ENCODE results near the gene EPHA6. TPM values are rescaled to one million over a fixed set of nuclear protein-coding genes. Genes with fewer than 3 reads are reported as not detected.
"Not testable (repeated sequence)": the region's sequence is repeated elsewhere in the genome, so short reads cannot be mapped to it uniquely, and the experiment has no call there.

EPHA6 gene
- polyA plus RNA-seq, 5 donors = 0.27 to 0.75 (median 0.34) TPM

DNA sequence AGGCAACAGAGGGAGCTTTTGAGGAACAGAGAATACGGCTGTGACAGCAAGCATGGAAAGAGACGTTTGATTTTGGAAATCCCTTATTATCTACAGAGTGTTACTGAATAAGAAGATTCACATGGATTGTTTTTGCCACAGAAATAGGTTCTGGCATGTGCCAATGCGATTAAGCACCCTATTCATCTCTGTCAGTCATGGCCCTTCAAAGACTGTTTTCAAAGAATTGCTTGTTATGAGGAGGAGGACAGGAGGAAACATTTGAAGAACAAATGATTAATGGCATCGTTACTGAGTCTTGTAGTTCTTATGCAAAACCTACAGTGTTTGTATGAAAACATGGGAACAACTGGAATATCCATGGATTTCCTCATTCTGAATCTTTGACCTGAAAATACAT is 86.2 kb downstream of the EPHA6 start:
- no peak for DNase-seq

DNA sequence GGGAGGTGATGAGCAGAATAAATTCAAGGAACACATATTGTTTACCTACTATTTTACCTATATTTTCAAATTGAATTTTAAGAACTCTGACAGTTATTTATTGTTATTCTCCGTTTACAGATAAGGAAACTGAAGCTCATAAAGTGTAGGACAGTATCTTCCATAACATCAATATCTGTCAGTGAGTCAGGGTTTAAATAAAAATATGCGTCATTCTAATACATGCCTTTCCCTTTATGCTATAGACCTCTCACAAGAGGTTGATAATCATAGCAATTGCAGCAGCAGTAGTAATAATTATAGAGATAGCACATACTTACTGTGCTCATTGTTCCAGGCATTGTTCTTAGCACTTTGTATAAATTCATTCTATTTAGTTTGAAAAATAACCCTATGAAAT is 101.1 kb downstream of the EPHA6 start:
- no peak for DNase-seq

DNA sequence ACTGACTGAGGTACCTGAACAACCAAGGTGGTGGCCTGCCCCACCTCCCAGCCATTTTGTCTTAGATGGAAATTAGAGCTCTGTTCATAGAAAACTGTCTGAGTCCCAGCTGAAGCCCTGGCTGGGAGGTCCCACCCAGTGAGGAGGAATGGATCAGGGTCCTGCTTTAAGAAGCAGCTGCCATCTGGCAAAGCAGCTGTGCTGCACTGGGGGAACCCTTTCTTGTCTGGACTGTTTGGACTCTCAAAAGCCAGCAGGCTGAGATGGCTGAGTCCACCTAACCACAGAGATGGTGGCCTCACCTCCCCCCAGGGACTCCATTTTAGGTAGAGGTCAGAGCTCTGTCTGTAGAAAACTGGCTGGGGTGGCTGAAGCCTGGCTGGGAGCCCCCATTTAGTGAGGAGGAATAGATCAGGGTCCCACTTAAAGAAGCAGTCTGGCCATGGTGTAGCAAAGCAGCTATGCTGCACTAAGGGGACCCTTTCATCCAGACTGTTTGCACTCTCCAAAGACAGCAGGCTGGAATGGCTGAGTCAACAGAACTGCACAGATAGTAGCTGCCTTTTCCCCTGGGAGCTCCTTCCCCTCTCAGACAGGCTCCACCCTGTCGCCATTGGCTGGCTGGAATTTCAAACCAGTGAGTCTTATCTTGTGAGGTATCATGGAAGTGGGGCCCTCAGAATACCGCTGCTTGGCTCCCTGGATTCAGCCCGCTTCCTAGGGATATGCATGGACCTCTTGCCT is 116.9 kb downstream of the EPHA6 start:
- DNase-seq = no peak

GRCh38 chr3:96942131-96942530 is 127.7 kb downstream of the EPHA6 start:
- DNase-seq = not testable (repeated sequence)

- DNase-seq = no peak
Measured at GRCh38 chr3:96958856-96959255, 144.5 kb downstream of the EPHA6 start.

DNA sequence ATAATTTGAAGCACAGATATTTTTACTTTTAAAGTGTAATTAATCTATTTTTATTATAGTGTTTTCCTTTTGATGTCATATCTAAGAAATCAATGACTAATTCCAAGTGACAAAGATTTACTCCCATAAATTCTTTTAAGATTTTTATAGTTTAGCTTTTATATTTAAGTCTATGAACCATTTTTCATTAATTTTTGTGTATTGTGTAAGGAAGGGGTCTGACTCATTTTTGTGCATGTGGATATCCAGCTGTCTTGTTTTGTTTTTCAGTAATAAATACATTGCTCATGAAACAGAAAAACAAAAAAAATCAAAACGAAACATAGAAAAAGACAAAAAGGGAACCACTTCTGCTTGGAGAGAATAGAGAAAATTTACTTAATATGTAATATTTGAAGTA is 145.1 kb downstream of the EPHA6 start:
- DNase-seq = no peak

DNA sequence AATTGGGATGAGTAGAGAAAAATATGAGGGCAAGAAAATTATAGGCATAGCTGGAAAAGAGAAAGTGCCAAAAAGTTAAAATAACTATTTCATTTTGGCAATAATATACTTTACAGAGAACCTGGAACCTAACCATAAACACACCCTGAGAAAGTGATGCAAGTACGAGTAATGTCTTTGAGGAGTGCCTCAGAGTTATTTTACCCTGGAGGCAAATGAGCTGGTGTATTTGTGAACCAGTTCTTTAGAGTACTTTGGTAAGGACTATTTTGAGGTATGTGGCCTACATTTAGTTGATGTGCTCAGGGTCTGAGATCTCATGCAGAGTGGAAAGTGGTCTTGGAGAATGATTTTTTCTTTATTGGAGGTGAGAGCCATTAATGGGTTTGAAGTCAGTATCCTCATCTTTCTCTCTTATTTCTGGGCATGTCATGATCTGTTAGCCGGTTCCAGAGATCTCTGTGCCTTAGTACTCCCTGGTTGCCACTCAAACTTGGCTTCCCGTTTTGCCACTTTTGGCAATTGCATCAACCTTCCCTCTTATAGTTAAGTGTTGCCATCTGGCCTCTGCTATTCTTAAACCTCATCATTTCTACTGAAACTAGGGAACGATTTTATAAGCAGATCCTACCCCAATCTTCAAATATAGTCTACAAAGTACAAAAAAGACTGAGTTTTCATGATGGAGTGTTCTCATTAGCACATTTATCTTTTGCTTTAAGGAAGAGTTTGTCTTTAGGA is 145.7 kb downstream of the EPHA6 start:
- no peak for DNase-seq

DNA sequence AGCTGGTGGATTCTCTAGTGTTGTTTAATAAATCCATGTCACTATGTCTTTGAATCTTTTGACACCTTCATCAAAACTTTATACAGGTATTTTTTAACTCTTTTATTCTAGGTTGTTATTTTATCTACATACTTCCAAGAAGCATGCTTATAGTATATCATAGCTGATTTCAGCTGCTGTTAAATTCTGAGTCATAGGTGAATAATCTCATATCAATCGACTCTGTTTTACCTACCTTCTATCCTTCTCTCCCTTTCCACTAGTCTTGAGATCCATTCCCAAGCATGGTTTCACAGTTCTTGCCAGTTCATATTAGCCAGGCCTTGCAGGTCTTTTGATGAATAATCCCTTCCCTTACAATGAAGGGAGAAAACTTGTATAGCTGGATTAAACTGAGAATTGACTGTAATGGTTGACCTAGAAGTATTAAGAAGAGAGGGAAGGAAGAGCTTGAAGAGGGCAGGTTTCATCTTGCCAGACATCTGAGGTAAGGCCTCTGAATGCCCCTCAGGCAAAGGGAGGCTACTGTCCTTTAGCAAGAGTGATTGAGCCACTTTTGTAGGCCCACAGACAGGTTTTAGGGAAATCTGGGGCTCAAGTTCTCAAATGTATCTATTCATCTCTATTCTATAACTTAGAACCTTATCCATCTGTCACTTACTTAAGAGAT is 146.4 kb downstream of the EPHA6 start:
- DNase-seq = no peak

- no peak for DNase-seq
Measured at GRCh38 chr3:96961576-96961975, 147.2 kb downstream of the EPHA6 start.

DNA sequence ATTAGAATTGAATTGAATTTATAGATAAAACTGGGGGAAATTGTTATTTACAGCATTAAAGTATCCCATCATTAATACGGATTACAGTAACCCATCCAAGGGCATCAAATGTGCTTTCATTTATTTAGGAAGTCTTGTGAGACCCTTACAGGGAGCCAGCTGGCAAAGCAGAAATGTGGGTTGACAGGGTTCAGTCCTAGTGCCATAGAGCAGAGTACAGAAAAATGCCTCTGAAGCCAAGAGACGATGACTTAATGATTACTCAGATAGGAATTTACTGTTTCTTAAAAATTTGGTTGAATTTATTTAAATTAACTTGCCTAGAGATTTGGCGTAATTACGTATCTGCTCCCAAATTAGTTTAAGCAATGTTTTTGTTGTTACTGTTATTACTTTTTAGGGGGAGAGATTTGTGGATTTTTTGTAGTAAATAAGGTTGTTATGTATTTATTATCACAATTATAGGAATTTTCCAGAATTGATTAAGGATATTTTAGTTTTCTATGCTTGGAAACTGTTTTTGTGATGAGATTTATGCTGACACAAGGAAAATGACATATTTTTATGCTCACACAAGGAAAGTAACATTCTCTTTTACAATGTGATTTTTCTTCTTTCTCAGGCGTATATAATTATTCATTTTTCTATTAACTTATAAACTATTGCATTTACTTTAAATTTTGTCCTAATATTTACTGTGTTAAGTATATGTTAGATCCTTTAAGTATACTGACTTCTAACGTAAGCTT is 152.0 kb downstream of the EPHA6 start:
- no peak for DNase-seq

GRCh38 chr3:96970211-96970610 is 155.8 kb downstream of the EPHA6 start:
- no peak for DNase-seq

GRCh38 chr3:96977671-96978070 is 163.3 kb downstream of the EPHA6 start:
- no peak for DNase-seq

GRCh38 chr3:96983716-96984115 is 169.3 kb downstream of the EPHA6 start:
- not testable (repeated sequence) for DNase-seq

DNA sequence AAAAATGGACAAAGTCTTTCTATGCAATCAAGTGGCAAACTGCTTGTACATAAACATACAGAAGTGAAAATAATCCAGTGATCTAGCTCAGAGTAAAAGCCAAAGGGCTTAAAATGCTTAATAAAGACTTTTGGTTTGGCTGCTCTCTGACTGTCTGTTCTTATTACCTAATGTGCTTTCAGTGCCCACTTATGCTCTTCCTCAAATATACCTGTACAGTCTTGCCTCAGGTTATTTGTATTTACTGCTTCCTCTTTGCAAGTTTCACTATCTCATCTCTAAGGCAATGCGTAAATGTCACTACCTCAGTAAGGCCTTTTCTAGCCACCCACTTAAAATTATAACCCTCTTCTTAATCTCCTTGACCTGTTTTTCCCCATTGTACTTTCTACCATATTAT is 171.8 kb downstream of the EPHA6 start:
- no peak for DNase-seq

- DNase-seq = no peak
Measured at GRCh38 chr3:96991231-96991630, 176.8 kb downstream of the EPHA6 start.

DNA sequence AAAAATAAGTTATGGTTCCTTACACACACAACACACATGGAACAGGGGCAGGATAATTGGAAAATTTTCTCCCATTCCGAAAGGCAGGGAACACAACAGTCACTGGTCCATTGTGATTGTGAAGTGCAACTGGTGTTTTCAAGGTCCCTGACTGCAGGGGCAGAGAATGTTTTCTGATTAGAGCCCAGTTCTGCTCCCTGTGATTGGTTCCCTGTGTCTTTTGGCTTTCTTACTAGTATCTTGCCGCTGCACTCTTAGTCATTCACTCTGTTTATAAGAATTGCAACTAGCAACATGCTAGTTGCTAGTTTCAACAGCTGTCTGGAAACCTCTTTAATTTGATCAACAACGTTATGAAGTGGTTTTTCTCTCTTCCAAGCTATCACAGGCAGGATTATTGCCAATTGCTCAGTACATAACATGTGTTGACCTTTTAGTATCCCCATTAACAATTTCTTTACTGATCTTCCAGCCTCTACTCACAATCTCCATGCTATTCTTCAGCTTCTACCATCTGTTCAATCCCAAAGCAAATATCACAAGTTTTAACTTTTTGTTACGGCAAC is 177.5 kb downstream of the EPHA6 start:
- peak in 1 of 2 donors; percentile 15 for DNase-seq

- no peak for DNase-seq
Measured at GRCh38 chr3:96994988-96995387, 180.6 kb downstream of the EPHA6 start.

GRCh38 chr3:96996009-96996408 is 181.6 kb downstream of the EPHA6 start:
- no peak for DNase-seq

- DNase-seq = no peak
Measured at GRCh38 chr3:97001611-97002010, 187.2 kb downstream of the EPHA6 start.

GRCh38 chr3:97009427-97010019 is 195.1 kb downstream of the EPHA6 start:
- no peak for DNase-seq
